Right renal cortex interstitium (tissue), 3 donors: Measurements from ENCODE around the gene FAM83G. TPM values are rescaled to one million over a fixed set of nuclear protein-coding genes. Genes with fewer than 3 reads are reported as not detected.

Source experiments
- DNase-seq, 3 donors: peaks; one replicate each; pipeline ENCODE4 v3.0.0-alpha.2; 2013; ENCODE audit warnings: low read depth in 3 of 3, low spot score in 2 of 3
- polyA plus RNA-seq, 3 donors: library from polyadenylated mRNA; unstranded; fragments of 120-200 nt; gene quantifications; one replicate each; pipeline ENCODE4 v1.2.1, GENCODE V29; 2013; ENCODE audit not compliant: insufficient read length in 3 of 3

The FAM83G gene
- polyA plus RNA-seq, 3 donors = 5.8 to 7.1 (median 5.9) TPM

- no peak for DNase-seq
These were observed 7.9 kb upstream of the FAM83G start for GRCh38 chr17:19012171-19013080.

- DNase-seq = no peak
These were observed 7.0 kb upstream of the FAM83G start for GRCh38 chr17:19011581-19011980.

- no peak for DNase-seq
These were observed 6.4 kb upstream of the FAM83G start for GRCh38 chr17:19010729-19011505.

GRCh38 chr17:19009970-19010369, 5.4 kb upstream of the FAM83G start:
- DNase-seq = no peak

- DNase-seq = no peak
These were observed 2.1 kb upstream of the FAM83G start for GRCh38 chr17:19006698-19007097.

GRCh38 chr17:19005789-19006430, 1.3 kb upstream of the FAM83G start:
- no peak for DNase-seq

- no peak for DNase-seq
These were observed 691 bp upstream of the FAM83G start for GRCh38 chr17:19005137-19005773.

GRCh38 chr17:19003543-19004420, 782 bp downstream of the FAM83G start:
- no peak for DNase-seq

- no peak for DNase-seq
These were observed 1.6 kb downstream of the FAM83G start for GRCh38 chr17:19002805-19003542.

GRCh38 chr17:19001907-19002590, 2.5 kb downstream of the FAM83G start:
- DNase-seq = no peak

- DNase-seq = no peak
These were observed 3.8 kb downstream of the FAM83G start for GRCh38 chr17:19000531-19001325.

- no peak for DNase-seq
These were observed 4.7 kb downstream of the FAM83G start for GRCh38 chr17:18999911-19000310.

- DNase-seq = no peak
These were observed 5.2 kb downstream of the FAM83G start for GRCh38 chr17:18999394-18999793.

- DNase-seq = no peak
These were observed 6.8 kb downstream of the FAM83G start for GRCh38 chr17:18997650-18998196.

GRCh38 chr17:18996458-18996857, 8.1 kb downstream of the FAM83G start:
- no peak for DNase-seq

GRCh38 chr17:18995220-18995619, 9.3 kb downstream of the FAM83G start:
- no peak for DNase-seq

- no peak for DNase-seq
These were observed 9.9 kb downstream of the FAM83G start for GRCh38 chr17:18994631-18995030.
